ENCODE data around the gene ADRA2C. TPM values are rescaled to one million over a fixed set of nuclear protein-coding genes. Genes with fewer than 3 reads are reported as not detected.

The ADRA2C gene
- total and polyA plus RNA-seq, 12 donors, result 2.8 to 8.8 (median 5.5) TPM

DNA sequence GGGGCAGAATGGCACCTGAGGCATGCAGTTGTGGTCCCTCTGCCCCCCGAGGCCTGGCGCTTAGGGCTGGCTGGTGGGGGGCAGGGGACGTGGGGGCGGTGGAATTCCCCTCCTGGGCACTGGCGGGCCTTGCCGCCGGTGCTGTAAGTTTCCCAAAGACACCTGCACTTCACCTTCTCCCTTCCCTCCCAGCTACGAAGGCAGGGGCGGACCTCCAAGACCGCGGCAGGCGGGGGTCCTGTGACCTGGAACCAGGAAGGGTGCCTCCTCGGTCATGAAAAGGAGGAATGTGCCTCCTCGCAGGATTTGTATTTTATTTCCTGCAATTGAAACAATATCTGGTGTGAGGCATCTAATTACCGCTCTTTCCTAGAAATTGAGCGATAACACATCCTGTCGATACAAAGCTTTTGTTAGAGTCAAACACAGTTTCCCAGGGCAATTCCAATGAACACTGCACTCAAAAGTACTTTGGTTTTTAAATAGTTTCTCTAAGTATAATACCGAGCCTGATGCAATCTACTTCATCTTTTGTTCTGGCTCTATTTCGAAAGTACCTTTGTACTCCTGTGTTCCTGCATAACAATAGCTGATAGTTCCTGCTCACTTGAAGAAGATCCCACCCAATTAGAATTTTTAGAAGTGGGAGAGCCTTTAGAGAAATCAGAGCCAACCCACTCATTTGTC lies 12.3 kb upstream of the ADRA2C start:
- Histone ChIP-seq H3K27me3 (peaks cover 0 to 53% (median 19%) of the 10 kb centered on the region in 7 donors), H3K9me3 (peaks cover 0 to 6% (median 0%) of the 10 kb centered on the region in 11 donors), H3K36me3 (no peaks in the 10 kb centered on the region), H3K4me1 (peaks cover 0 to 19% (median 4%) of the 10 kb centered on the region in 9 donors), H3K4me3 (no peak overlapping the region), H3K27ac (peak overlapping the region in 9 of 10 donors; percentile 15 to 81 (median 68))
- peak in 6 of 8 donors; percentile 26 to 68 (median 47) for ATAC-seq
- TF ChIP-seq, protein P1, sequence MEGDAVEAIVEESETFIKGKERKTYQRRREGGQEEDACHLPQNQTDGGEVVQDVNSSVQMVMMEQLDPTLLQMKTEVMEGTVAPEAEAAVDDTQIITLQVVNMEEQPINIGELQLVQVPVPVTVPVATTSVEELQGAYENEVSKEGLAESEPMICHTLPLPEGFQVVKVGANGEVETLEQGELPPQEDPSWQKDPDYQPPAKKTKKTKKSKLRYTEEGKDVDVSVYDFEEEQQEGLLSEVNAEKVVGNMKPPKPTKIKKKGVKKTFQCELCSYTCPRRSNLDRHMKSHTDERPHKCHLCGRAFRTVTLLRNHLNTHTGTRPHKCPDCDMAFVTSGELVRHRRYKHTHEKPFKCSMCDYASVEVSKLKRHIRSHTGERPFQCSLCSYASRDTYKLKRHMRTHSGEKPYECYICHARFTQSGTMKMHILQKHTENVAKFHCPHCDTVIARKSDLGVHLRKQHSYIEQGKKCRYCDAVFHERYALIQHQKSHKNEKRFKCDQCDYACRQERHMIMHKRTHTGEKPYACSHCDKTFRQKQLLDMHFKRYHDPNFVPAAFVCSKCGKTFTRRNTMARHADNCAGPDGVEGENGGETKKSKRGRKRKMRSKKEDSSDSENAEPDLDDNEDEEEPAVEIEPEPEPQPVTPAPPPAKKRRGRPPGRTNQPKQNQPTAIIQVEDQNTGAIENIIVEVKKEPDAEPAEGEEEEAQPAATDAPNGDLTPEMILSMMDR (IDR thresholded peaks at IDR 0.05), result no peak
- 42 to 45% methylated on average over 19 of the region's 19 CpGs for WGBS, 2 donors
- no peak for DNase-seq
- intact Hi-C loops (cut with DNase I), result no loop called here

DNA sequence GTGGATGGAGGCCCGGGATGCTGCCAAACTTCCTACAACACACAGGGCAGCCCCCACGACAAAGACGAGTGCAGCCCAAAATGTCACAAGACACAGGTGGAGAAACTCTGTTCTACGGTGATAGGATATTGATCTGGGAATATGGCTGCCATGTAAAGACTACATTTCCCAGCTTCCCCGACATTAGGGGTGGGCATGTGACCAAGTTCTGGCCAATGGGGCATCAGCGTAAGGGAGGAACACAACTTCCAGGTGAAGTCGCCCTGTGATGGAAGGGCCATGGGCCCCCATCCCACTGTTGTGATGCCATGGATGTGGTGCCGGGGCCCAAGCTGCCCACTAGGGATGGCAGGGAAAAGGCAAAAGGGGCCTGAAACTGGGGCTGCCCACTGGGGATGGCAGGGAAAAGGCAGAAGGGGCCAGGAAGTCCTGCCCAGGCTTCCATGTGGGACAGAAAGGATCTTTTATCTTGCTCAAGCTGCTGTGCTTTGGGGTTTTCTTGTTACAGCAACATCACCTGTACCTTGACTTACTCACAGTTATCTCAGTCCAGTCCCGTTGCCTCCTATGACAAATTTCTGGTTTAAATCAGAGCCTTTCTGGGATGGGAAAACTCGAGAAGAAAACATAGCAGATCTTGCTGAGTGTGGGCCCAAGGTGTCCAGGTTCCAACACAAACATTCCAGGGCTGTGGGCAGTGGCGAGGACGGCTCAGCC lies 9.7 kb upstream of the ADRA2C start:
- intact Hi-C loops (cut with DNase I), result no loop called here
- DNase-seq (no peak), ATAC-seq (no peak)
- peaks cover 0 to 6% (median 0%) of the 10 kb centered on the region in 11 donors for H3K9me3 ChIP-seq
- peaks cover 0 to 19% (median 4%) of the 10 kb centered on the region in 9 donors for H3K4me1 ChIP-seq
- no peak overlapping the region for H3K27ac ChIP-seq
- H3K36me3 ChIP-seq, result no peaks in the 10 kb centered on the region
- 80 to 85% methylated on average over 12 of the region's 12 CpGs for WGBS, 2 donors
- no peak overlapping the region for H3K4me3 ChIP-seq
- TF ChIP-seq, protein P1 (IDR thresholded peaks at IDR 0.05), result no peak
- peaks cover 0 to 28% (median 15%) of the 10 kb centered on the region in 7 donors for H3K27me3 ChIP-seq

DNA sequence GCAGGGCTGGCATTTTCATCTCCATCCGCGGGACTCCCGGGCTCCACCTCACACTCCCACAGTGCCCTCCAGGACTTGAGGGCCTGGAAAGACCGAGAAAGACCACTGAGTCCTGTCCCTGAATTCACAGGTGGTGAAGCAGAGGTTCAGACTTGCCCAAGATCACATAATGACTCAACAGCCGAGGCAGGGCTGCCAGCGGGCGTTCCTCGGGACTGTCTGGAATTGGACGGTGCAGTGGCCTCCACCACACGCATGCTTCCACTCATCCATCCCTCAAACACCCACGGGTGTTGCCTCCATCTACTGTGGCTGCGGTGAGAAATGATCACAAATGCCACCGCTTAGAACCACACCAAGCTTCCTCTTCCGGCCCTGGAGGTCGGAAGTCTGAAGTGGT lies 6.9 kb upstream of the ADRA2C start:
- H3K27me3 ChIP-seq, result peaks cover 0 to 10% (median 5%) of the 10 kb centered on the region in 7 donors
- no peaks in the 10 kb centered on the region for H3K36me3 ChIP-seq
- DNase-seq, result no peak
- peaks cover 0 to 10% (median 0%) of the 10 kb centered on the region in 9 donors for H3K4me1 ChIP-seq
- H3K27ac ChIP-seq, result no peak overlapping the region
- no peak for ATAC-seq
- peaks cover 0 to 6% (median 0%) of the 10 kb centered on the region in 11 donors for H3K9me3 ChIP-seq
- intact Hi-C loops (cut with DNase I), result no loop called here
- 89 to 91% methylated on average over 15 of the region's 15 CpGs for WGBS, 2 donors
- TF ChIP-seq, protein P1 (IDR thresholded peaks at IDR 0.05), result no peak
- no peak overlapping the region for H3K4me3 ChIP-seq

DNA sequence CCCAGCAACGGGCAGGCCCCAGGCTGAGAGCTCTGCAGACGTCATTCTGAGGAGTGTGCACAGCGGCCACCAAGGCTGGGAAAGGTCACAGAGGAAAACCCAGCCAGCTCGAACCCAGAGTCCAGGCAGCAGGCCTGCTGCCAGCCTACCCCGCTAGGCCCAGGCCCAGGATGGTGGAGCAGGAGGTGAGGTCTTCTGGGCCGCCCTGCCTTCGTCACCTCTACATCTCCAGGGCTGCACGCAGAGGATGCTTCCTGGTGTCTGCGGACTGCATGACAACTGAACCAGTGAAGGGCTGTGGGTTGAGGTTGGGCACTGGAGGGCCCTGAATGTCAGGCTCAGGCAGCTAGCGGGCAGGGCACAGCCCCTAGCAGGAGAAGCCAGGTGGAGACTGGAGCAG lies 5.8 kb upstream of the ADRA2C start:
- H3K36me3 ChIP-seq, result no peaks in the 10 kb centered on the region
- peaks cover 0 to 21% (median 12%) of the 10 kb centered on the region in 7 donors for H3K27me3 ChIP-seq
- H3K4me1 ChIP-seq, result peaks cover 0 to 7% (median 2%) of the 10 kb centered on the region in 9 donors
- H3K9me3 ChIP-seq, result peaks cover 0 to 6% (median 0%) of the 10 kb centered on the region in 11 donors
- DNase-seq (no peak), ATAC-seq (no peak)
- TF ChIP-seq, protein P1 (IDR thresholded peaks at IDR 0.05), result no peak
- H3K4me3 ChIP-seq, result no peak overlapping the region
- 88 to 91% methylated on average over 10 of the region's 10 CpGs for WGBS, 2 donors
- intact Hi-C loops (cut with DNase I), result loop anchor here in 2 of 10 donors (10.0 kb wide), 2 partner anchors 114 to 476 kb away; no protein-coding TSS in a partner anchor
- H3K27ac ChIP-seq, result no peak overlapping the region
